Neural progenitor cell (in vitro differentiated cells): Measurements from ENCODE around the gene TMBIM1. TPM values are rescaled to one million over a fixed set of nuclear protein-coding genes. Genes with fewer than 3 reads are reported as not detected.

ENCODE experiments used
- DNase-seq: peaks from one replicate; pipeline ENCODE4 v3.0.0-alpha.2; 2016; ENCODE audit warnings: low spot score
- H2AFZ ChIP-seq: fragments of 200-600 bp; sonication (generic); replicated peaks from 2 replicates; pipeline ENCODE4 v1.6.1; 2016; ENCODE audit warnings: antibody characterized with exemption
- H3F3A ChIP-seq: fragments of 200-600 bp; sonication (generic); 2 replicates; pipeline ENCODE4 v1.6.1; 2016; ENCODE audit warnings: antibody characterized with exemption, low read depth
- H3K27ac ChIP-seq: fragments of 200-600 bp; sonication (generic); 2 replicates; pipeline ENCODE4 v1.5.1; 2016; ENCODE audit warnings: mild to moderate bottlenecking
- H3K27me3 ChIP-seq: fragments of 200-600 bp; sonication (generic); 2 replicates; pipeline ENCODE4 v1.6.1; 2016; ENCODE audit warnings: mild to moderate bottlenecking, moderate library complexity
- H3K36me3 ChIP-seq: fragments of 200-600 bp; sonication (generic); 2 replicates; pipeline ENCODE4 v1.5.1; 2016
- H3K4me1 ChIP-seq: fragments of 200-600 bp; sonication (generic); 2 replicates; pipeline ENCODE4 v1.6.1; 2016; ENCODE audit warnings: mixed run types
- H3K4me2 ChIP-seq: fragments of 200-600 bp; sonication (generic); 2 replicates; pipeline ENCODE4 v1.6.1; 2016
- H3K4me3 ChIP-seq: fragments of 200-600 bp; sonication (generic); 2 replicates; pipeline ENCODE4 v1.5.1; 2016
- H3K79me2 ChIP-seq: fragments of 200-600 bp; sonication (generic); 2 replicates; pipeline ENCODE4 v1.6.1; 2016; ENCODE audit warnings: low read depth
- H3K9ac ChIP-seq: fragments of 200-600 bp; sonication (generic); 2 replicates; pipeline ENCODE4 v1.6.1; 2016
- H3K9me3 ChIP-seq: fragments of 200-600 bp; sonication (generic); 2 replicates; pipeline ENCODE4 v1.5.1; 2016; ENCODE audit warnings: low read depth
- H4K20me1 ChIP-seq: fragments of 200-600 bp; sonication (generic); 2 replicates; pipeline ENCODE4 v1.6.1; 2016; ENCODE audit warnings: low read depth
- H3K27ac Mint-ChIP-seq: 3 replicates; pipeline ENCODE4 v1.8.0; 2021; ENCODE audit warnings: mixed read lengths
- H3K27me3 Mint-ChIP-seq: 2 replicates; pipeline ENCODE4 v1.8.0; 2022; ENCODE audit warnings: low read depth, mild to moderate bottlenecking, inconsistent platforms, moderate library complexity, mixed read lengths; ENCODE audit not compliant: insufficient read depth
- H3K36me3 Mint-ChIP-seq: 3 replicates; pipeline ENCODE4 v1.8.0; 2021; ENCODE audit warnings: mixed read lengths
- H3K4me1 Mint-ChIP-seq: 3 replicates; pipeline ENCODE4 v1.8.0; 2021; ENCODE audit warnings: mixed read lengths
- H3K4me3 Mint-ChIP-seq: 3 replicates; pipeline ENCODE4 v1.8.0; 2021; ENCODE audit warnings: mild to moderate bottlenecking, moderate library complexity, mixed read lengths
- H3K9me3 Mint-ChIP-seq: 3 replicates; pipeline ENCODE4 v1.8.0; 2020; ENCODE audit warnings: mixed read lengths
- EZH2 ChIP-seq: fragments of 200-600 bp; sonication (generic); IDR thresholded peaks from 2 replicates; pipeline ENCODE4 v1.6.1; 2017; ENCODE audit warnings: antibody characterized with exemption, mild to moderate bottlenecking, moderate library complexity
- EZH2phosphoT487 ChIP-seq: fragments of 200-600 bp; sonication (generic); IDR thresholded peaks from 2 replicates; pipeline ENCODE4 v1.6.1; 2017; ENCODE audit warnings: antibody characterized with exemption
- total RNA-seq: library from RNA; depleted of rRNA; stranded (reverse); fragments of >200 nt; gene quantifications from 2 replicates; pipeline ENCODE4 v1.2.3, GENCODE V29; 2015; ENCODE audit warnings: low replicate concordance
- TF ChIP-seq, protein P1 (sequence below): fragments of 200-600 bp; sonication (generic); IDR thresholded peaks from 2 replicates; pipeline ENCODE4 v1.5.1; 2017; ENCODE audit warnings: antibody characterized with exemption, mild to moderate bottlenecking

The TMBIM1 gene
- total RNA-seq, 1 donor from 2014 or later, result 11.1 TPM

GRCh38 chr2:218300141-218300540, 7.8 kb upstream of the TMBIM1 start:
- no peaks in the 10 kb centered on the region for H4K20me1 ChIP-seq
- H3K4me2 ChIP-seq, result no peak overlapping the region
- Mint-ChIP-seq H3K4me3 (no peak overlapping the region), H3K4me1 (peaks cover 7% of the 10 kb centered on the region), H3K36me3 (no peaks in the 10 kb centered on the region), H3K9me3 (no peaks in the 10 kb centered on the region), H3K27ac (no peak overlapping the region), H3K27me3 (peaks cover 5% of the 10 kb centered on the region)
- H3K36me3 ChIP-seq, result no peaks in the 10 kb centered on the region
- no peak overlapping the region for H3K9ac ChIP-seq
- TF ChIP-seq, protein P1, sequence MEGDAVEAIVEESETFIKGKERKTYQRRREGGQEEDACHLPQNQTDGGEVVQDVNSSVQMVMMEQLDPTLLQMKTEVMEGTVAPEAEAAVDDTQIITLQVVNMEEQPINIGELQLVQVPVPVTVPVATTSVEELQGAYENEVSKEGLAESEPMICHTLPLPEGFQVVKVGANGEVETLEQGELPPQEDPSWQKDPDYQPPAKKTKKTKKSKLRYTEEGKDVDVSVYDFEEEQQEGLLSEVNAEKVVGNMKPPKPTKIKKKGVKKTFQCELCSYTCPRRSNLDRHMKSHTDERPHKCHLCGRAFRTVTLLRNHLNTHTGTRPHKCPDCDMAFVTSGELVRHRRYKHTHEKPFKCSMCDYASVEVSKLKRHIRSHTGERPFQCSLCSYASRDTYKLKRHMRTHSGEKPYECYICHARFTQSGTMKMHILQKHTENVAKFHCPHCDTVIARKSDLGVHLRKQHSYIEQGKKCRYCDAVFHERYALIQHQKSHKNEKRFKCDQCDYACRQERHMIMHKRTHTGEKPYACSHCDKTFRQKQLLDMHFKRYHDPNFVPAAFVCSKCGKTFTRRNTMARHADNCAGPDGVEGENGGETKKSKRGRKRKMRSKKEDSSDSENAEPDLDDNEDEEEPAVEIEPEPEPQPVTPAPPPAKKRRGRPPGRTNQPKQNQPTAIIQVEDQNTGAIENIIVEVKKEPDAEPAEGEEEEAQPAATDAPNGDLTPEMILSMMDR, result no peak
- no peak for TF ChIP-seq EZH2
- no peak for TF ChIP-seq EZH2phosphoT487
- H3K4me1 ChIP-seq, result peaks cover under 1% of the 10 kb centered on the region
- no peaks in the 10 kb centered on the region for H3K27me3 ChIP-seq
- no peaks in the 10 kb centered on the region for H3F3A ChIP-seq
- H3K4me3 ChIP-seq, result no peak overlapping the region
- no peak for DNase-seq
- H3K9me3 ChIP-seq, result no peaks in the 10 kb centered on the region
- H3K27ac ChIP-seq, result no peak overlapping the region
- no peaks in the 10 kb centered on the region for H3K79me2 ChIP-seq
- no peak overlapping the region for H2AFZ ChIP-seq

DNA sequence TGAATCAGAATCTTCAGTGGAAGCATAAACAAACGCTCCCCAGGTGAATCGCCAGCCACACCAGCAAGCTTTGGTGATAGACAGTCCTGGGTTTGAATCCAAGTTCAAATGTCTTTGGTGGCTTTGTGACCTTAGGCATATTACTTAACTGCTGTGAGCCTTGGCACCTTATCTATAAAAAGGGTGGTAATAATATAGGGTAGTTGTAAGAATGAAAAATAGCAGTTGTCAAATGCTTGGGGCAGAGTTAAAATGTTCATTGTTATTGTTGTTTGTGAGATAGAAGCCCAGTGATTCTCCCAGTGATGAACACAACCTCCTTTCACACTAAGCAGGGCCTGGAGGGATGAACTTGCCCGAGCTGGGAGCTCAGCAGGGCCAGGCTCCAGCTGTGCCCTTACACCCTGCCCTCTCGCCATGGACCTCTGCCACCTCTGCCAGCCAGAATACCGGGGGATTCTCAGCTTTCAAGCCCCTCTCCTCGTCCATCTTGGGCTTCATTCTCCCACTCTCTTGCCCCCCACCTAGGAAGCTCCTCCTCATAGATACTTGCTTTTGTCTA, 6.1 kb upstream of the TMBIM1 start:
- Mint-ChIP-seq H3K27me3 (peaks cover 10% of the 10 kb centered on the region), H3K27ac (peak overlapping the region; percentile 14), H3K4me1 (peaks cover 14% of the 10 kb centered on the region), H3K9me3 (no peaks in the 10 kb centered on the region), H3K4me3 (no peak overlapping the region), H3K36me3 (no peaks in the 10 kb centered on the region)
- no peak overlapping the region for H3K27ac ChIP-seq
- no peak overlapping the region for H2AFZ ChIP-seq
- H3K4me2 ChIP-seq, result no peak overlapping the region
- no peaks in the 10 kb centered on the region for H4K20me1 ChIP-seq
- no peaks in the 10 kb centered on the region for H3K36me3 ChIP-seq
- H3K4me1 ChIP-seq, result peaks cover 9% of the 10 kb centered on the region
- TF ChIP-seq EZH2phosphoT487 (no peak), EZH2 (no peak)
- TF ChIP-seq, protein P1, result no peak
- no peaks in the 10 kb centered on the region for H3F3A ChIP-seq
- H3K4me3 ChIP-seq, result no peak overlapping the region
- no peaks in the 10 kb centered on the region for H3K27me3 ChIP-seq
- H3K9me3 ChIP-seq, result no peaks in the 10 kb centered on the region
- no peak for DNase-seq
- H3K9ac ChIP-seq, result no peak overlapping the region
- no peaks in the 10 kb centered on the region for H3K79me2 ChIP-seq

- H3K27ac Mint-ChIP-seq, result no peak overlapping the region
Observed at GRCh38 chr2:218296847-218297246, 4.5 kb upstream of the TMBIM1 start.

More at GRCh38 chr2:218296847-218297246, 4.5 kb upstream of the TMBIM1 start:
- H3K27me3 ChIP-seq, result peaks cover 11% of the 10 kb centered on the region
- Mint-ChIP-seq H3K9me3 (no peaks in the 10 kb centered on the region), H3K27me3 (peaks cover 8% of the 10 kb centered on the region), H3K36me3 (no peaks in the 10 kb centered on the region), H3K4me3 (no peak overlapping the region), H3K4me1 (peaks cover 17% of the 10 kb centered on the region)
- H3K36me3 ChIP-seq, result no peaks in the 10 kb centered on the region
- no peak overlapping the region for H3K4me3 ChIP-seq
- no peaks in the 10 kb centered on the region for H4K20me1 ChIP-seq
- no peaks in the 10 kb centered on the region for H3K79me2 ChIP-seq
- no peak overlapping the region for H3K27ac ChIP-seq
- peaks cover 5% of the 10 kb centered on the region for H3F3A ChIP-seq
- DNase-seq, result no peak
- no peak overlapping the region for H3K9ac ChIP-seq
- TF ChIP-seq EZH2, result no peak
- TF ChIP-seq, protein P1, result no peak
- no peak overlapping the region for H2AFZ ChIP-seq
- H3K4me2 ChIP-seq, result no peak overlapping the region
- H3K9me3 ChIP-seq, result no peaks in the 10 kb centered on the region
- peaks cover 9% of the 10 kb centered on the region for H3K4me1 ChIP-seq
